Tibial artery (tissue), 4 donors: ENCODE measurements around the gene DMGDH.

ENCODE experiments used
- DNase-seq, 2 donors: peaks; one replicate each; pipeline ENCODE4 v3.0.0-alpha.2; 2019
- H3K27ac ChIP-seq, 2 donors: fragments of 200-600 bp; sonication (generic) in 1 of 2; 1 replicate in 1 of 2; 2 replicates in 1 of 2; pipeline ENCODE4 v1.5.1; 2018 to 2019; ENCODE audit warnings: mild to moderate bottlenecking in 1 of 2
- H3K27me3 ChIP-seq, 2 donors: fragments of 200-600 bp; sonication (generic) in 1 of 2; one replicate each; pipeline versions ENCODE4 v1.5.1 to v1.6.0; 2016 to 2019
- H3K36me3 ChIP-seq, 3 donors: fragments of 200-600 bp; sonication (generic) in 2 of 3; one replicate each; pipeline ENCODE4 v1.5.1; 2016 to 2019; ENCODE audit warnings: mild to moderate bottlenecking in 2 of 3
- H3K4me1 ChIP-seq, 4 donors: fragments of 200-600 bp; sonication (generic) in 2 of 4; 1 replicate in 3 of 4; 2 replicates in 1 of 4; pipeline ENCODE4 v1.5.1; 2016 to 2019
- H3K4me3 ChIP-seq, 2 donors: fragments of 200-600 bp; sonication (generic) in 1 of 2; 1 replicate in 1 of 2; 2 replicates in 1 of 2; pipeline ENCODE4 v1.5.1; 2018 to 2019; ENCODE audit warnings: mild to moderate bottlenecking in 2 of 2
- H3K9me3 ChIP-seq, 3 donors: fragments of 200-600 bp; sonication (generic) in 1 of 3; one replicate each; pipeline ENCODE4 v1.5.1; 2016 to 2019
- intact Hi-C: fragments of 100-400 bp; cut with DNase I; formaldehyde crosslinking; loops from one replicate; pipeline ENCODE4 v1.15.0; 2023; ENCODE audit warnings: low total_unique reads
- TF ChIP-seq, protein P1 (sequence below), 2 experiments: fragments of 200-600 bp in 1 of 2; fragments of 450-650 bp in 1 of 2; IDR thresholded peaks; one replicate each; pipeline ENCODE4 v1.5.1; 2017 to 2019; ENCODE audit warnings: antibody characterized with exemption in 2 of 2, mild to moderate bottlenecking in 1 of 2, moderate library complexity in 1 of 2

The DMGDH gene

GRCh38 chr5:79032031-79032695, 37.3 kb downstream of the DMGDH start:
- no peaks in the 10 kb centered on the region for H3K9me3 ChIP-seq
- no peak for DNase-seq
- intact Hi-C loops = no loop called here
- no peak overlapping the region for H3K4me3 ChIP-seq
- H3K27me3 ChIP-seq = no peaks in the 10 kb centered on the region
- TF ChIP-seq, protein P1, sequence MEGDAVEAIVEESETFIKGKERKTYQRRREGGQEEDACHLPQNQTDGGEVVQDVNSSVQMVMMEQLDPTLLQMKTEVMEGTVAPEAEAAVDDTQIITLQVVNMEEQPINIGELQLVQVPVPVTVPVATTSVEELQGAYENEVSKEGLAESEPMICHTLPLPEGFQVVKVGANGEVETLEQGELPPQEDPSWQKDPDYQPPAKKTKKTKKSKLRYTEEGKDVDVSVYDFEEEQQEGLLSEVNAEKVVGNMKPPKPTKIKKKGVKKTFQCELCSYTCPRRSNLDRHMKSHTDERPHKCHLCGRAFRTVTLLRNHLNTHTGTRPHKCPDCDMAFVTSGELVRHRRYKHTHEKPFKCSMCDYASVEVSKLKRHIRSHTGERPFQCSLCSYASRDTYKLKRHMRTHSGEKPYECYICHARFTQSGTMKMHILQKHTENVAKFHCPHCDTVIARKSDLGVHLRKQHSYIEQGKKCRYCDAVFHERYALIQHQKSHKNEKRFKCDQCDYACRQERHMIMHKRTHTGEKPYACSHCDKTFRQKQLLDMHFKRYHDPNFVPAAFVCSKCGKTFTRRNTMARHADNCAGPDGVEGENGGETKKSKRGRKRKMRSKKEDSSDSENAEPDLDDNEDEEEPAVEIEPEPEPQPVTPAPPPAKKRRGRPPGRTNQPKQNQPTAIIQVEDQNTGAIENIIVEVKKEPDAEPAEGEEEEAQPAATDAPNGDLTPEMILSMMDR (IDR thresholded peaks at IDR 0.05) = no peak
- no peaks in the 10 kb centered on the region for H3K36me3 ChIP-seq
- no peaks in the 10 kb centered on the region for H3K4me1 ChIP-seq
- H3K27ac ChIP-seq = no peak overlapping the region

DNA sequence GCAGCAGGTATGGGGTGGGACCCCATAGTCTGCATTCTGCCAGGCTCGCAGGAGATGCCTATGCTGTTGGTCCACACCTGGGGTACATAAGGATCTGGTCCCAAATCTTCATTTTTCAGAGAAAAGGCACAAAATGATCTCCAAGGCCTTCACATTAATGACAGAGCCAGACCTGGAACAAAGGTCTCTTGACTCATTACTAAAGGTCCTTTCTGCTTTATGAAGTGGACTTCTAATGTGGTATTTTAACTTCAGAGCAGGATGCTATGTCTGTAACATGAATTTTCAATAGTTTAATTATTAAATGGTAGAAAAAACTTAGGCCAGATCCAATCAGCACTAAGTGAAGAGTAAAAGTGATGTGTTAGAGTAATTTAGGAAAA, 38.0 kb downstream of the DMGDH start:
- H3K36me3 ChIP-seq = no peaks in the 10 kb centered on the region
- H3K4me1 ChIP-seq = no peaks in the 10 kb centered on the region
- H3K9me3 ChIP-seq = no peaks in the 10 kb centered on the region
- no peak overlapping the region for H3K27ac ChIP-seq
- TF ChIP-seq, protein P1 (IDR thresholded peaks at IDR 0.05) = no peak
- intact Hi-C loops = no loop called here
- no peak for DNase-seq
- H3K27me3 ChIP-seq = no peaks in the 10 kb centered on the region
- no peak overlapping the region for H3K4me3 ChIP-seq

GRCh38 chr5:79030663-79031484, 38.6 kb downstream of the DMGDH start:
- Histone ChIP-seq H3K27ac (no peak overlapping the region), H3K4me1 (no peaks in the 10 kb centered on the region), H3K27me3 (no peaks in the 10 kb centered on the region), H3K36me3 (no peaks in the 10 kb centered on the region), H3K4me3 (no peak overlapping the region), H3K9me3 (no peaks in the 10 kb centered on the region)
- intact Hi-C loops = no loop called here
- DNase-seq = no peak
- TF ChIP-seq, protein P1 (IDR thresholded peaks at IDR 0.05) = no peak

- H3K27me3 ChIP-seq = peaks cover 0 to 2% of the 10 kb centered on the region in 2 donors
- H3K4me1 ChIP-seq = peaks cover 0 to 16% (median 5%) of the 10 kb centered on the region in 4 donors
- intact Hi-C loops = loop anchor here (2.0 to 10.0 kb wide), 2 partner anchors 108 to 440 kb away; no protein-coding TSS in a partner anchor
- H3K27ac ChIP-seq = no peak overlapping the region
- H3K4me3 ChIP-seq = peak overlapping the region in 1 of 2 donors; percentile 30
- H3K36me3 ChIP-seq = no peaks in the 10 kb centered on the region
- DNase-seq = peak; percentile 27 to 66
- H3K9me3 ChIP-seq = no peaks in the 10 kb centered on the region
- TF ChIP-seq, protein P1 (IDR thresholded peaks at IDR 0.05) = peak; percentile 72 to 93
Measured at GRCh38 chr5:79025054-79025472, 44.4 kb downstream of the DMGDH start.

DNA sequence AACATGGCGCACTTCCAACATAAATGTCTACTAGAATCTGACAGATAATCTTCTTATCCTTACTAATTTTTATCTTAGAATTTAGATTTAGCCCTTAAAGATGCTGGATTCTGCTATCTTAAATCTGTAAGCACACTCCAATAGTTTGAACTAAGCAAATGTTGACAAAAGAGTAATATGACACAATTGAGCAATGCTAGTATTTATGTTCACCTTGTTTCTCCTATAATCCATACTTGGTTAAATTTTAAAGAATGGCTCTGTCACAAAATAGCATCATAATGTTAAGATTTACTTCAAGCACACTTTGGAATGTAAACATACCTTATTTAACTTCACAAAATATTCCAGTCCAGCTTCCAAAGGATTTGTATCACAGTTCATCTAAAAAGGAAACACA, 45.5 kb downstream of the DMGDH start:
- H3K27me3 ChIP-seq = peaks cover 0 to 2% of the 10 kb centered on the region in 2 donors
- no peak overlapping the region for H3K4me3 ChIP-seq
- H3K36me3 ChIP-seq = no peaks in the 10 kb centered on the region
- intact Hi-C loops = loop anchor here (2.0 to 10.0 kb wide), 2 partner anchors 109 to 441 kb away; no protein-coding TSS in a partner anchor
- DNase-seq = no peak
- H3K27ac ChIP-seq = no peak overlapping the region
- H3K9me3 ChIP-seq = no peaks in the 10 kb centered on the region
- H3K4me1 ChIP-seq = peaks cover 0 to 16% (median 5%) of the 10 kb centered on the region in 4 donors
- TF ChIP-seq, protein P1 (IDR thresholded peaks at IDR 0.05) = no peak
